Ectodermal cell (in vitro differentiated cells): Measurements from ENCODE around the gene DNM1.
"Not testable (repeated sequence)": the region's sequence is repeated elsewhere in the genome, so short reads cannot be mapped to it uniquely, and the experiment has no call there.

Experiments used
- H3K27ac ChIP-seq: 2 replicates; pipeline ENCODE4 v1.7.0; 2013; ENCODE audit warnings: mild to moderate bottlenecking, low read depth, low read length; ENCODE audit not compliant: insufficient read depth, poor library complexity, severe bottlenecking
- H3K27me3 ChIP-seq: 2 replicates; pipeline ENCODE4 v1.7.0; 2013; ENCODE audit warnings: mild to moderate bottlenecking, low read length; ENCODE audit not compliant: insufficient read depth, control insufficient read depth, poor library complexity, severe bottlenecking
- H3K36me3 ChIP-seq: one replicate; pipeline ENCODE4 v1.7.0; 2013; ENCODE audit warnings: low read length; ENCODE audit not compliant: control insufficient read depth, insufficient read depth
- H3K4me1 ChIP-seq: one replicate; pipeline ENCODE4 v1.7.0; 2013; ENCODE audit warnings: low read length; ENCODE audit not compliant: control insufficient read depth, insufficient read depth
- H3K4me3 ChIP-seq: 2 replicates; pipeline ENCODE4 v1.7.0; 2013; ENCODE audit warnings: low read depth, low read length, control low read depth; ENCODE audit not compliant: insufficient read depth
- H3K9me3 ChIP-seq: 2 replicates; pipeline ENCODE4 v1.7.0; 2013; ENCODE audit warnings: mild to moderate bottlenecking, low read length, moderate library complexity; ENCODE audit not compliant: control insufficient read depth
- WGBS, 2 experiments: methylation state at CpG; one replicate each; pipeline ENCODE4 v1.1.7; 2013; ENCODE audit warnings: missing lambda C conversion rate in 2 of 2; 5-methylcytosine and 5-hydroxymethylcytosine counted together

DNM1 gene

GRCh38 chr9:128276574-128277270 is 73.5 kb downstream of the DNM1 start:
- Histone ChIP-seq H3K4me3 (peak overlapping the region; percentile 74), H3K4me1 (peaks cover 7% of the 10 kb centered on the region), H3K27ac (peak overlapping the region; percentile 45), H3K9me3 (no peaks in the 10 kb centered on the region), H3K27me3 (no peaks in the 10 kb centered on the region), H3K36me3 (peaks cover 7% of the 10 kb centered on the region)
- WGBS, 2 experiments: 10 to 11% methylated on average over 23 of the region's 23 CpGs

GRCh38 chr9:128279088-128280073 is 76.2 kb downstream of the DNM1 start:
- not testable (repeated sequence) for H3K4me3 ChIP-seq, H3K27ac ChIP-seq, H3K36me3 ChIP-seq, H3K27me3 ChIP-seq, H3K9me3 ChIP-seq, H3K4me1 ChIP-seq
- 93 to 94% methylated on average over 22 of the region's 22 CpGs for WGBS, 2 experiments

DNA sequence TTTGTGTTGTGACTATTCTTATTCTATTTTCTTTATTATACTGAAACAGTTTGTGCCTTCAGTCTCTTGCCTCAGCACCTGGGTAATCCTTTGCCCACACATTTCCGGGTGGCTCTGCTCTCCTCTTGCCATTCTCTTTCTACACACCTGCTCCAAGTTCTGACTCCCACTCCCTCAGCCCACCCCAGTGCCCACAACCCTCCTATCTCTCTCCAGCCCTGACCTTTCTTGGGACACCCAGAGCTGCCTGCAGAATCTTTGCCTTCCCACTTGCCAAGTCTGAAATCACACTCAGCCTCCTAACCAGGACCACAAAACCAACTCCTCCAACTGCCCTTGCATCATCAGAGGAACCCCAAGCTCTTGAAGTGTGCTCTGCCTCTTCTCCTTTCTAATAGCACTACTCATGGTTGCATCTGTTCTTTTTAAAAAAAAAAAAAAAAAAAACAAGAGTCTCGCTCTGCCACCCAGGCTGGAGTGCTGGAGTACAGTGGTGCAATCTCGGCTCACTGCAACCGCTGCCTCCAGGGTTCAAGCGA is 77.0 kb downstream of the DNM1 start:
- WGBS, 2 experiments: 94 to 97% methylated on average over 5 of the region's 5 CpGs
- no peaks in the 10 kb centered on the region for H3K36me3 ChIP-seq
- no peaks in the 10 kb centered on the region for H3K27me3 ChIP-seq
- H3K4me1 ChIP-seq: peaks cover 3% of the 10 kb centered on the region
- no peaks in the 10 kb centered on the region for H3K9me3 ChIP-seq
- no peak overlapping the region for H3K27ac ChIP-seq
- H3K4me3 ChIP-seq: no peak overlapping the region

GRCh38 chr9:128282500-128282899 is 79.3 kb downstream of the DNM1 start:
- 94 to 96% methylated on average over 6 of the region's 6 CpGs for WGBS, 2 experiments
- Histone ChIP-seq H3K4me3 (no peak overlapping the region), H3K27me3 (no peaks in the 10 kb centered on the region), H3K36me3 (no peaks in the 10 kb centered on the region), H3K27ac (no peak overlapping the region), H3K9me3 (no peaks in the 10 kb centered on the region), H3K4me1 (no peaks in the 10 kb centered on the region)

DNA sequence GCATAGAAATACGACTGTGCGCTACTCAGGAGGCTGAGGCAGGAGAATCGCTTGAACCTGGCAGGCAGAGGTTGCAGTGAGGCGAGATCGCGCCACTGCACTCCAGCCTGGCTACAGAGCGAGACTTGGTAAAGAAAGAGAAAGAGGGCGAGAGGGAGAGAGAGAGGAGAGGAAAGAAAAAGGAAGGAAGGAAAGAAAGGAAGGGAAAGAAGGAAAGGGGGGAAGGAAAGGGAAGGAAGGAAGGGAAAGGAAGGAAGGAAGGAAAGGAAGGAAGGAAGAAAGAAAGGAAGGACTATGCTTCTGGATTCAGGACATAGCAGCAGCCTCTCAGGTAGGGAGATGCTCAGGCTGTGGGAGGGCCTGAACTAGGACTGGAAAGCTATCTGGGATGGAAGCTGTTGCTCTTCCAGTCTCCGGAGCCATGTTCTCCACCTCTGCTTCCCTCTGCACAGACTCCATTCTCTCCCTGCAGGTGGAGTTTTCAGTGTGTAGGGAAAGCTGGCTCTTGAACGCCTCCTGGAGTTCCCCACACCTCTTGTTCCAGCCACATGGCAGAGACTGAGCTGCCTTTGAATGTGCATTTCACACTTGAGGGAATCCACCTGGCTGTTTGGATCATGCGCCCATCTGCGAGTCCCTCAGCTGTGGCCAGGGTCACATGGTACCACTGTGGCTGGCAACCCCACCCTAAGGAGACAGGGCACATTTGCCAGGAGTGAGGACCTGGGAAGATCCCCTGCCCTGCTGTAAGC is 82.0 kb downstream of the DNM1 start:
- H3K36me3 ChIP-seq: peaks cover 4% of the 10 kb centered on the region
- H3K4me1 ChIP-seq: no peaks in the 10 kb centered on the region
- H3K4me3 ChIP-seq: no peak overlapping the region
- no peaks in the 10 kb centered on the region for H3K27me3 ChIP-seq
- 91 to 94% methylated on average over 12 of the region's 12 CpGs for WGBS, 2 experiments
- H3K9me3 ChIP-seq: no peaks in the 10 kb centered on the region
- H3K27ac ChIP-seq: no peak overlapping the region

GRCh38 chr9:128286440-128286839 is 83.3 kb downstream of the DNM1 start:
- Histone ChIP-seq H3K36me3 (peaks cover 4% of the 10 kb centered on the region), H3K27me3 (no peaks in the 10 kb centered on the region), H3K4me1 (no peaks in the 10 kb centered on the region), H3K27ac (no peak overlapping the region), H3K4me3 (no peak overlapping the region), H3K9me3 (no peaks in the 10 kb centered on the region)
- 93 to 96% methylated on average over 6 of the region's 6 CpGs for WGBS, 2 experiments

DNA sequence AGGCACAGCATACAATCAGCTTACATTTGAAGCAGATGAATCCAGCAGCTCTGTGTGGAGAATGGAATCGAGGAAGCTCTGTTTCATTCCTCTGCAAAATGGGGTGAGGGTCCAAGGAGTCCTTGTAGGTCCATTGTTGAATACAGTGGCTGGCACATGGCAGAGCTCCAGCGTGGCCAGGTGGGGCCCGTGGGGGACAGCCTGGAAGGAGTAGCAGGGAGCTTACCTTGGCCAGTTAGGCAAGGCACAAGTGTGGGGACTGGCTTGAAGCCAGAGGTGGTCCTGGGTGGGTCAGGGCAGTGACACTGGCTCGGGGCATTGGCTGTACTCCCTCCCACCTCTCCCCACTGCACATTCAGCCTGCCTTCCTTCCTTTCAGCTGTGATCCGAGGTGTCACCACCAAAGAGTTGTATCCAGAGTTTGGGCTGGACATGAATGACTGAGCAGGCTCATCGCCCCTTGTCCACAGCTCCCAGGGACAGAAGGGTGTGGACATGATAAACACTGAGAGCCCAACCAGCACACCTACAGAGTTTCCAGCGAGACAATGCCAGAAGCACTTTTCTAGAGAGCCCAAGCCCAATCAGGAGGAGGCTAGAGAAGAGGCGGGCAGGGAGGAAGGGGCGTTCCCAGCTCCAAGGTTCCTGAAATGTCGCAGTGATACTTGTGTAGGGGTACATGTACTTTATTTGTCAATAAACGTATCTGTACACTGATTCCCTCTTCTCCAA is 85.3 kb downstream of the DNM1 start:
- WGBS, 2 experiments: 92 to 94% methylated on average over 11 of the region's 11 CpGs

DNA sequence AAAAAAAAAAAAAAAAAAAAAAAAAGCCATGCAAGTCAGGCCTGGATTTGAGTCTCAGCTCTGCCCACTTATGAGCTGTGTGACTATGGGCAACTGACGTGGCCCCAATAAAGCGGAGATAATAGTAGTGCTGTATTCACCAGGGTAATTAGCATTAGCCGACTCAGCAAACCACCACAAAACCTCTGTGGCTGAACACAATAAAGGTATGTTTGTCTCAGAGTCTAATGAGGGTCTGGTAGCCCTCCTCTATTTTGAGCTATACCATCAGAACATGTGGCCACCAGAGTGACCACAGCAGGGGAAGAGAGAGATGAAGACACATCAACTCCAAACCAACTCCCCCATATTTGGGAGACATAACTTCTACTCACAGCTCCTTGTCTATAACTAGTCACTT is 88.8 kb downstream of the DNM1 start:
- Histone ChIP-seq H3K4me3 (no peak overlapping the region), H3K36me3 (peaks cover 4% of the 10 kb centered on the region), H3K27me3 (no peaks in the 10 kb centered on the region), H3K27ac (no peak overlapping the region), H3K9me3 (no peaks in the 10 kb centered on the region), H3K4me1 (no peaks in the 10 kb centered on the region)
- WGBS, 2 experiments: 95 to 98% methylated on average over 3 of the region's 3 CpGs

More for the DNA sequence above, 85.3 kb downstream of the DNM1 start:
- no peaks in the 10 kb centered on the region for H3K9me3 ChIP-seq
- no peaks in the 10 kb centered on the region for H3K4me1 ChIP-seq
- no peak overlapping the region for H3K27ac ChIP-seq
- H3K27me3 ChIP-seq: no peaks in the 10 kb centered on the region
- no peak overlapping the region for H3K4me3 ChIP-seq
- H3K36me3 ChIP-seq: peaks cover 4% of the 10 kb centered on the region

- no peaks in the 10 kb centered on the region for H3K27me3 ChIP-seq
- H3K4me3 ChIP-seq: no peak overlapping the region
- H3K36me3 ChIP-seq: peaks cover 4% of the 10 kb centered on the region
- H3K27ac ChIP-seq: no peak overlapping the region
- H3K4me1 ChIP-seq: no peaks in the 10 kb centered on the region
- 89 to 91% methylated on average over 4 of the region's 4 CpGs for WGBS, 2 experiments
- no peaks in the 10 kb centered on the region for H3K9me3 ChIP-seq
These were observed 89.9 kb downstream of the DNM1 start for GRCh38 chr9:128293091-128293490.
